DND-41 (cell line): ENCODE measurements around the gene MMP17.
"Not testable (repeated sequence)": the region's sequence is repeated elsewhere in the genome, so short reads cannot be mapped to it uniquely, and the experiment has no call there.

Experiments
- ATAC-seq: fragments of 200-7000 bp; cut with Tn5 transposase; 3 replicates; pipeline ENCODE4 v1.9.1; 2021; ENCODE audit warnings: low read depth; ENCODE audit not compliant: insufficient read depth
- DNase-seq: peaks from one replicate; pipeline ENCODE4 v3.0.0-alpha.2; 2020
- H2AFZ ChIP-seq: 2 replicates; pipeline ENCODE4 v1.6.0; 2012; ENCODE audit warnings: low read depth, low read length
- H3K27ac ChIP-seq: 2 replicates; pipeline ENCODE4 v1.5.1; 2012; ENCODE audit warnings: low read length, inconsistent platforms
- H3K27me3 ChIP-seq: fragments of 200-600 bp; sonication (generic); 2 replicates; pipeline ENCODE4 v1.6.0; 2012; ENCODE audit warnings: low read length, mild to moderate bottlenecking, inconsistent platforms; ENCODE audit not compliant: insufficient read depth, poor library complexity
- H3K36me3 ChIP-seq: 2 replicates; pipeline ENCODE4 v1.5.1; 2012; ENCODE audit warnings: low read length, inconsistent platforms; ENCODE audit not compliant: insufficient read depth
- H3K4me1 ChIP-seq: 2 replicates; pipeline ENCODE4 v1.5.1; 2012; ENCODE audit warnings: mild to moderate bottlenecking, low read length; ENCODE audit not compliant: insufficient read depth
- H3K4me2 ChIP-seq: 2 replicates; pipeline ENCODE4 v1.6.0; 2012; ENCODE audit warnings: mild to moderate bottlenecking, moderate library complexity, low read length, inconsistent platforms; ENCODE audit not compliant: insufficient read depth
- H3K4me3 ChIP-seq, 2 experiments: fragments of 200-600 bp in 1 of 2; shearing (Covaris generic) in 1 of 2; 2 replicates each; pipeline ENCODE4 v1.5.1; 2012 to 2016; ENCODE audit warnings: inconsistent platforms in 2 of 2, low read length in 2 of 2, mild to moderate bottlenecking in 2 of 2, low read depth in 1 of 2, moderate library complexity in 1 of 2
- H3K79me2 ChIP-seq: 2 replicates; pipeline ENCODE4 v1.6.0; 2012; ENCODE audit warnings: low read length, inconsistent platforms; ENCODE audit not compliant: insufficient read depth
- H3K9ac ChIP-seq: 2 replicates; pipeline ENCODE4 v1.6.0; 2012; ENCODE audit warnings: low read depth, mild to moderate bottlenecking, inconsistent platforms, low read length, moderate library complexity
- H3K9me3 ChIP-seq: 2 replicates; pipeline ENCODE4 v1.5.1; 2012; ENCODE audit warnings: low read length, moderate library complexity, mild to moderate bottlenecking, inconsistent platforms; ENCODE audit not compliant: insufficient read depth, severe bottlenecking
- H4K20me1 ChIP-seq: 2 replicates; pipeline ENCODE4 v1.6.0; 2012; ENCODE audit warnings: low read length; ENCODE audit not compliant: insufficient read depth
- CTCF ChIP-seq: IDR thresholded peaks from 2 replicates; pipeline ENCODE4 v1.5.1; 2012; ENCODE audit warnings: borderline replicate concordance, low read length, moderate library complexity, mild to moderate bottlenecking; ENCODE audit not compliant: poor library complexity, severe bottlenecking; ENCODE audit errors: extremely low read depth
- EZH2 ChIP-seq: IDR thresholded peaks from 3 replicates; pipeline ENCODE4 v1.6.1; 2012; ENCODE audit warnings: borderline replicate concordance, low read depth, mild to moderate bottlenecking, moderate library complexity, low read length, inconsistent platforms; ENCODE audit not compliant: severe bottlenecking

The MMP17 gene

DNA sequence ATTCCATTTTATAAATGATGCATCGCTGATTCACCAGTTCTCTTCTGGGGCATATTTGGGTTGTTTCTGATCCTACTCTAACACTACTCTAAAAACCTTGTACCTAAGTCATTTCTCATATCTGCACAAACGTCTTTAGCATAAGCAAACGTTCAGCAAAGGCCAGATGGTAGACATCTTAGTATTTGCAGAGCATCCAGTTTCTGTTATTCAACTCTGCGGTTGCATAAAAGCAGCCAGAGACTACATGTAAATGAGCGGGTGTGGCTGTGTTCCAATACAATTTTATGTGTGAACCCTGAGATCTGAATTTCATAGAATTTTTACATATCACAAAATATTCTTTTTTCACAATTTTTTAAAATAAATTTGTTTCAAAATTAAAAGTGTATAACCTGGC lies 22.8 kb upstream of the MMP17 start:
- ATAC-seq (no peak), DNase-seq (no peak)
- Histone ChIP-seq H3K27me3 (no peaks in the 10 kb centered on the region), H3K4me2 (no peak overlapping the region), H3K79me2 (no peaks in the 10 kb centered on the region), H3K4me3 (no peak overlapping the region), H3K9ac (no peak overlapping the region), H4K20me1 (peaks cover 2% of the 10 kb centered on the region; the same call in 1 of the 2 replicates), H3K36me3 (peaks cover 20% of the 10 kb centered on the region), H3K4me1 (no peaks in the 10 kb centered on the region), H2AFZ (no peak overlapping the region), H3K9me3 (no peaks in the 10 kb centered on the region), H3K27ac (no peak overlapping the region)
- no peak for TF ChIP-seq CTCF
- TF ChIP-seq EZH2: no peak

GRCh38 chr12:131806674-131807073 lies 21.5 kb upstream of the MMP17 start:
- DNase-seq: no peak
- Histone ChIP-seq H3K36me3 (peaks cover 9% of the 10 kb centered on the region), H3K9ac (no peak overlapping the region)

DNA sequence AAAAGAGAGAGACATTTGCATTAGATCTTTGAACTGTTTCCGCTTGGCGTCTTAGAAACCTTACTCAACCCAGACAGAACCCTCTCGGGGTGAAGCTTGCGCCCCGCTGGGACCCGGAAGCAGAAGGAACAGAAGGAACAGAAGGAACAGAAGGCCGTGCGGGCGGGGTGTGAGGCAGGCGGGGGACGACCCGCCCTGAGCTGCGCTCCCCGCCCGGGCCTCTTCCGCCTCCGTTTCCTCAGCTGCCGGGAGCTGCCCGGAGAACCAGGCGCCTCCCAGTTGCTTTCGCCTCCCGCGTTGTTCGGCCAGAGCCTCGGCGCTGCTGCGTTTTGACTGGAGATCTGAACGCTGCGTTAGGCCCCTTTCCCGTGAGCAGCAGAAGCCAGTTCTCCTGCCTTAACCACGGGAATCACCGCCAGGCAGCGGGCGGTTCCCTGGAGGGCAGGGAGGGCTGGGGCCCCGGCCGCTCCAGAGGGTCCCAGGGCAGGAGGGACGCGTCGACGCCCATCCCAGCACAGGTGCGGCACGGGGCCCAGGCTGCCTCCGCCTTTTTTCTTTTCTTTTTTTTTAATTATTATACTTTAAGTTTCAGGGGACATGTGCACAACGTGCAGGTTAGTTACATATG lies 19.3 kb upstream of the MMP17 start:
- Histone ChIP-seq H3K79me2 (no peaks in the 10 kb centered on the region), H4K20me1 (no peaks in the 10 kb centered on the region), H2AFZ (no peak overlapping the region), H3K27me3 (no peaks in the 10 kb centered on the region), H3K36me3 (no peaks in the 10 kb centered on the region), H3K4me1 (no peaks in the 10 kb centered on the region), H3K27ac (no peak overlapping the region), H3K9me3 (peaks cover 6% of the 10 kb centered on the region), H3K4me2 (no peak overlapping the region), H3K4me3 (no peak overlapping the region), H3K9ac (no peak overlapping the region)
- DNase-seq: no peak
- TF ChIP-seq EZH2: no peak
- TF ChIP-seq CTCF: no peak
- ATAC-seq: no peak

More at GRCh38 chr12:131806674-131807073, 21.5 kb upstream of the MMP17 start:
- H2AFZ ChIP-seq: no peak overlapping the region
- no peaks in the 10 kb centered on the region for H3K4me1 ChIP-seq
- no peak overlapping the region for H3K4me2 ChIP-seq
- no peak for ATAC-seq
- H3K9me3 ChIP-seq: no peaks in the 10 kb centered on the region
- H3K79me2 ChIP-seq: no peaks in the 10 kb centered on the region
- TF ChIP-seq CTCF: no peak
- no peak for TF ChIP-seq EZH2
- H3K27me3 ChIP-seq: no peaks in the 10 kb centered on the region
- H3K4me3 ChIP-seq: no peak overlapping the region
- H4K20me1 ChIP-seq: peaks cover 2% of the 10 kb centered on the region; the same call in 1 of the 2 replicates
- no peak overlapping the region for H3K27ac ChIP-seq

DNA sequence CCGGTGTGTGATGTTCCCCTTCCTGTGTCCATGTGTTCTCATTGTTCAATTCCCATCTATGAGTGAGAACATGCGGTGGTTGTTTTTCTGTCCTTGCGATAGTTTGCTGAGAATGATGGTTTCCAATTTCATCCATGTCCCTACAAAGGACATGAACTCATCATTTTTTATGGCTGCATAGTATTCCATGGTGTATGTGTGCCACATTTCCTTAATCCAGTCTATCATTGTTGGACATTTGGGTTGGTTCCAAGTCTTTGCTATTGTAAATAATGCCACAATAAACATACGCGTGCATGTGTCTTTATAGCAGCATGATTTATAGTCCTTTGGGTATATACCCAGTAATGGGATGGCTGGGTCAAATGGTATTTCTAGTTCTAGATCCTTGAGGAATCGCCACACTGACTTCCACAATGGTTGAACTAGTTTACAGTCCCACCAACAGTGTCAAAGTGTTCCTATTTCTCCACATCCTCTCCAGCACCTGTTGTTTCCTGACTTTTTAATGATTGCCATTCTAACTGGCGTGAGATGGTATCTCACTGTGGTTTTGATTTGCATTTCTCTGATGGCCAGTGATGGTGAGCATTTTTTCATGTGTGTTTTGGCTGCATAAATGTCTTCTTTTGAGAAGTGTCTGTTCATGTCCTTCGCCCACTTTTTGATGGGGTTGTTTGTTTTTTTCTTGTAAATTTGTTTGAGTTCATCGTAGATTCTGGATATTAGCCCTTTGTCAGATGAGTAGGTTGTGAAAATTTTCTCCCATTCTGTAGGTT lies 18.5 kb upstream of the MMP17 start:
- not testable (repeated sequence) for H4K20me1 ChIP-seq, H3K4me3 ChIP-seq, H3K79me2 ChIP-seq, H3K9ac ChIP-seq, DNase-seq, H3K27ac ChIP-seq, ATAC-seq, H3K4me1 ChIP-seq, H3K27me3 ChIP-seq, H3K4me2 ChIP-seq, H3K9me3 ChIP-seq, H3K36me3 ChIP-seq, H2AFZ ChIP-seq
